GM18505 (cell line): ENCODE measurements around the gene MLF1.
"Not testable (repeated sequence)": the region's sequence is repeated elsewhere in the genome, so short reads cannot be mapped to it uniquely, and the experiment has no call there.

Experiments used
- ATAC-seq: cut with Tn5 transposase; IDR thresholded peaks from one replicate; pipeline ENCODE4 v1.9.1; 2021; ENCODE audit not compliant: unreplicated experiment
- POLR2A ChIP-seq: IDR thresholded peaks from 4 replicates; pipeline ENCODE4 v1.6.1; 2011; ENCODE audit warnings: borderline replicate concordance; ENCODE audit not compliant: insufficient read depth, insufficient read length; ENCODE audit errors: extremely low read depth

Gene MLF1

GRCh38 chr3:158570999-158571702, at the start of gene MLF1:
MLF1 (plus strand) TSS chr3:158571194; CDS start chr3:158571301, 107 bp downstream.
- ATAC-seq = peak; percentile 100

GRCh38 chr3:158522221-158523136, 48.5 kb upstream of the MLF1 start:
- no peak for TF ChIP-seq POLR2A
- ATAC-seq = no peak

More at GRCh38 chr3:158570999-158571702, at the start of gene MLF1:
- no peak for TF ChIP-seq POLR2A

- no peak for TF ChIP-seq POLR2A
- ATAC-seq = no peak
These were observed 42.8 kb upstream of the MLF1 start for GRCh38 chr3:158528076-158528674.

- TF ChIP-seq POLR2A = no peak
These were observed 39.7 kb upstream of the MLF1 start for GRCh38 chr3:158531334-158531733.

GRCh38 chr3:158532099-158532734, 38.8 kb upstream of the MLF1 start:
- peak; percentile 62 for ATAC-seq
- TF ChIP-seq POLR2A = no peak

More at GRCh38 chr3:158531334-158531733, 39.7 kb upstream of the MLF1 start:
- ATAC-seq = no peak

GRCh38 chr3:158535918-158536317, 35.1 kb upstream of the MLF1 start:
- ATAC-seq = no peak

GRCh38 chr3:158539414-158540014, 31.5 kb upstream of the MLF1 start:
- ATAC-seq = no peak
- TF ChIP-seq POLR2A = no peak

More at GRCh38 chr3:158535918-158536317, 35.1 kb upstream of the MLF1 start:
- TF ChIP-seq POLR2A = no peak

GRCh38 chr3:158540066-158540465, 30.9 kb upstream of the MLF1 start:
- no peak for ATAC-seq
- TF ChIP-seq POLR2A = no peak

- TF ChIP-seq POLR2A = no peak
- ATAC-seq = no peak
These were observed 22.3 kb upstream of the MLF1 start for GRCh38 chr3:158548691-158549090.

- not testable (repeated sequence) for ATAC-seq
These were observed 21.1 kb upstream of the MLF1 start for GRCh38 chr3:158549938-158550337.

- ATAC-seq = no peak
- no peak for TF ChIP-seq POLR2A
These were observed 18.9 kb upstream of the MLF1 start for GRCh38 chr3:158552124-158552523.

- no peak for TF ChIP-seq POLR2A
- no peak for ATAC-seq
These were observed 11.5 kb upstream of the MLF1 start for GRCh38 chr3:158559504-158559903.

GRCh38 chr3:158560979-158561378, 10.0 kb upstream of the MLF1 start:
- no peak for TF ChIP-seq POLR2A
- ATAC-seq = no peak
